SK-N-SH treated with all-trans-retinoic acid at 6 μM for 48 hours (cell line): ENCODE results near the gene NUDT13.

Experiments used
- ATAC-seq: fragments of 200-7000 bp; cut with Tn5 transposase; 3 replicates; pipeline ENCODE4 v1.9.1; 2020; ENCODE audit warnings: mild to moderate bottlenecking, moderate library complexity
- ARNTL ChIP-seq: fragments of 450-650 bp; formaldehyde crosslinking; IDR thresholded peaks from 2 replicates; pipeline ENCODE4 v1.5.0; 2020; ENCODE audit warnings: low read depth, mild to moderate bottlenecking, moderate library complexity, borderline replicate concordance
- BACH2 ChIP-seq: fragments of 250-450 bp; sonication (Bioruptor Pico); IDR thresholded peaks from 2 replicates; pipeline ENCODE4 v1.9.0; 2021; ENCODE audit warnings: mild to moderate bottlenecking, borderline replicate concordance
- CSDC2 ChIP-seq: fragments of 250-450 bp; sonication (Bioruptor Pico); IDR thresholded peaks from 2 replicates; pipeline ENCODE4 v1.5.0; 2020; ENCODE audit warnings: mild to moderate bottlenecking, moderate library complexity
- CSRNP3 ChIP-seq: fragments of 250-450 bp; sonication (Bioruptor Pico); IDR thresholded peaks from 2 replicates; pipeline ENCODE4 v1.5.1; 2021; ENCODE audit warnings: mild to moderate bottlenecking, moderate library complexity
- ESRRG ChIP-seq: fragments of 250-450 bp; sonication (Bioruptor Pico); IDR thresholded peaks from 2 replicates; pipeline ENCODE4 v1.6.1; 2021; ENCODE audit warnings: mild to moderate bottlenecking
- GLIS3 ChIP-seq: fragments of 250-450 bp; sonication (Bioruptor Pico); IDR thresholded peaks from 2 replicates; pipeline ENCODE4 v1.5.0; 2020; ENCODE audit warnings: mild to moderate bottlenecking, moderate library complexity
- ISL1 ChIP-seq: fragments of 250-450 bp; sonication (Bioruptor Pico); IDR thresholded peaks from 2 replicates; pipeline ENCODE4 v2.1.2; 2022; ENCODE audit warnings: mild to moderate bottlenecking, moderate library complexity
- OSR1 ChIP-seq: fragments of 250-450 bp; sonication (Bioruptor Pico); IDR thresholded peaks from 2 replicates; pipeline ENCODE4 v1.8.0; 2022; ENCODE audit warnings: moderate library complexity, mild to moderate bottlenecking, inconsistent platforms
- PATZ1 ChIP-seq: fragments of 250-450 bp; sonication (Bioruptor Pico); IDR thresholded peaks from 2 replicates; pipeline ENCODE4 v1.8.0; 2020; ENCODE audit warnings: mild to moderate bottlenecking, moderate library complexity, borderline replicate concordance
- PPARA ChIP-seq: fragments of 250-450 bp; sonication (Bioruptor Pico); IDR thresholded peaks from 2 replicates; pipeline ENCODE4 v1.5.0; 2020; ENCODE audit warnings: mild to moderate bottlenecking, borderline replicate concordance
- RARB ChIP-seq: fragments of 250-450 bp; sonication (Bioruptor Pico); IDR thresholded peaks from 2 replicates; pipeline ENCODE4 v1.8.0; 2021; ENCODE audit warnings: mild to moderate bottlenecking, moderate library complexity
- SNAI2 ChIP-seq: fragments of 250-450 bp; sonication (Bioruptor Pico); IDR thresholded peaks from 2 replicates; pipeline ENCODE4 v1.5.0; 2020; ENCODE audit warnings: mild to moderate bottlenecking, moderate library complexity
- TCF4 ChIP-seq: fragments of 250-450 bp; sonication (Bioruptor Pico); IDR thresholded peaks from 2 replicates; pipeline ENCODE4 v1.8.0; 2021; ENCODE audit warnings: mild to moderate bottlenecking, moderate library complexity, borderline replicate concordance
- TOX ChIP-seq: fragments of 250-450 bp; sonication (Bioruptor Pico); IDR thresholded peaks from 2 replicates; pipeline ENCODE4 v1.8.0; 2021; ENCODE audit warnings: mild to moderate bottlenecking, moderate library complexity, borderline replicate concordance
- ZFP3 ChIP-seq: fragments of 250-450 bp; sonication (Bioruptor Pico); IDR thresholded peaks from 2 replicates; pipeline ENCODE4 v1.5.0; 2020; ENCODE audit warnings: mild to moderate bottlenecking, moderate library complexity
- ZFP30 ChIP-seq: fragments of 450-650 bp; formaldehyde crosslinking; IDR thresholded peaks from 2 replicates; pipeline ENCODE4 v1.5.0; 2022; ENCODE audit warnings: mild to moderate bottlenecking, moderate library complexity
- ZNF70 ChIP-seq: fragments of 450-650 bp; formaldehyde crosslinking; IDR thresholded peaks from 2 replicates; pipeline ENCODE4 v1.5.0; 2020; ENCODE audit warnings: mild to moderate bottlenecking, moderate library complexity
- ZNF8 ChIP-seq: fragments of 450-650 bp; formaldehyde crosslinking; IDR thresholded peaks from 2 replicates; pipeline ENCODE4 v1.5.0; 2020; ENCODE audit warnings: mild to moderate bottlenecking, moderate library complexity
- TF ChIP-seq, protein P1 (sequence below): fragments of 250-450 bp; sonication (Bioruptor Pico); IDR thresholded peaks from 2 replicates; pipeline ENCODE4 v1.5.0; 2020; ENCODE audit warnings: mild to moderate bottlenecking, moderate library complexity
- TF ChIP-seq, protein P2 (sequence below): fragments of 250-450 bp; sonication (Bioruptor Pico); IDR thresholded peaks from 2 replicates; pipeline ENCODE4 v1.8.0; 2021; ENCODE audit warnings: low read depth, mild to moderate bottlenecking, moderate library complexity, borderline replicate concordance

The NUDT13 gene

DNA sequence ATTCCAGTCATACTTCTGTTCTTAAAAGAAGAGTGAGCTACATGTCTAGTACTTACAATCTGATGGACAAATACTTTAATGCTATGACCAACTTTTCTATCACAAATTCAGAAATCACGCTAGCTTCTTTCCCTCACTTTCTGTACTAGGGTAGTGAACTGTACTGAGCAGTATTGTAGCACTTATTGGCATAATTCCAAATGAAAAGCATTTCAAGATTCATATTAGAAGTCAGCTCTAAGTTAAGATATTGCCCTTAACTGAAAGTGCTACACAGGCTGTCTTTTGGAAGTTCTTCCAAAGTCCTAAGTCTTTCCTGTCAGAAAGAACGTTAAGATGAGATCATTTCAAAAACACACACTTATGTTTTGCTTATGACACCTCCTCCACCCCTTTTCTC lies 27.0 kb upstream of the NUDT13 start:
- ATAC-seq, result peak; percentile 54; the same call in 2 of the 3 replicates
- no peak for TF ChIP-seq GLIS3 (CRISPR knock-in tag)

DNA sequence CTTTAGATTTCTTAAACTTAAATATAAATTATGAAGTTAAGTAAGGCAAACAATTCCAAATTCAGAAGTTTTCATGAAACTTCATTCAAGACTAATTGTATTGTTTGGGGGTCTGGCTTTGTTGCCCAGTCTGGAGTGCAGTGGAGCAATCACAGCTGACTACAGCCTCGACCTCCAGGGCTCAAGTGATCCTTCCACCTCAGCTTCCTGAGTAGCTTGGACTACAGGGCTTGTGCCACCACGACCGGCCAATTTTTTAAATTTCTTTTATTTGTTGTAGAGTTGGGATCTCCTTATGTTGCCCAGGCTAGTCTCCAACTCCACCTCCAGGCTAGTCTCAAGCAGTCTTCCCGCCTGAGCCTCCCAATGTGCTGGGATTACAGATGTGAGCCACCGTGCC lies 26.0 kb upstream of the NUDT13 start:
- no peak for ATAC-seq
- TF ChIP-seq RARB (CRISPR knock-in tag), result no peak
- no peak for TF ChIP-seq ZFP30
- TF ChIP-seq, protein P1, sequence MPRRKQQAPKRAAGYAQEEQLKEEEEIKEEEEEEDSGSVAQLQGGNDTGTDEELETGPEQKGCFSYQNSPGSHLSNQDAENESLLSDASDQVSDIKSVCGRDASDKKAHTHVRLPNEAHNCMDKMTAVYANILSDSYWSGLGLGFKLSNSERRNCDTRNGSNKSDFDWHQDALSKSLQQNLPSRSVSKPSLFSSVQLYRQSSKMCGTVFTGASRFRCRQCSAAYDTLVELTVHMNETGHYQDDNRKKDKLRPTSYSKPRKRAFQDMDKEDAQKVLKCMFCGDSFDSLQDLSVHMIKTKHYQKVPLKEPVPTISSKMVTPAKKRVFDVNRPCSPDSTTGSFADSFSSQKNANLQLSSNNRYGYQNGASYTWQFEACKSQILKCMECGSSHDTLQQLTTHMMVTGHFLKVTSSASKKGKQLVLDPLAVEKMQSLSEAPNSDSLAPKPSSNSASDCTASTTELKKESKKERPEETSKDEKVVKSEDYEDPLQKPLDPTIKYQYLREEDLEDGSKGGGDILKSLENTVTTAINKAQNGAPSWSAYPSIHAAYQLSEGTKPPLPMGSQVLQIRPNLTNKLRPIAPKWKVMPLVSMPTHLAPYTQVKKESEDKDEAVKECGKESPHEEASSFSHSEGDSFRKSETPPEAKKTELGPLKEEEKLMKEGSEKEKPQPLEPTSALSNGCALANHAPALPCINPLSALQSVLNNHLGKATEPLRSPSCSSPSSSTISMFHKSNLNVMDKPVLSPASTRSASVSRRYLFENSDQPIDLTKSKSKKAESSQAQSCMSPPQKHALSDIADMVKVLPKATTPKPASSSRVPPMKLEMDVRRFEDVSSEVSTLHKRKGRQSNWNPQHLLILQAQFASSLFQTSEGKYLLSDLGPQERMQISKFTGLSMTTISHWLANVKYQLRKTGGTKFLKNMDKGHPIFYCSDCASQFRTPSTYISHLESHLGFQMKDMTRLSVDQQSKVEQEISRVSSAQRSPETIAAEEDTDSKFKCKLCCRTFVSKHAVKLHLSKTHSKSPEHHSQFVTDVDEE, result no peak
- TF ChIP-seq SNAI2 (CRISPR knock-in tag), result no peak
- TF ChIP-seq ISL1 (CRISPR knock-in tag), result no peak
- no peak for TF ChIP-seq OSR1 (CRISPR knock-in tag)
- TF ChIP-seq PATZ1 (CRISPR knock-in tag), result no peak
- TF ChIP-seq CSDC2 (CRISPR knock-in tag), result no peak
- no peak for TF ChIP-seq ARNTL (CRISPR knock-in tag)
- TF ChIP-seq ZNF70, result no peak
- no peak for TF ChIP-seq CSRNP3 (CRISPR knock-in tag)
- TF ChIP-seq TOX (CRISPR knock-in tag), result no peak
- TF ChIP-seq ZFP3 (CRISPR knock-in tag), result no peak
- no peak for TF ChIP-seq ESRRG (CRISPR knock-in tag)
- no peak for TF ChIP-seq PPARA (CRISPR knock-in tag)

DNA sequence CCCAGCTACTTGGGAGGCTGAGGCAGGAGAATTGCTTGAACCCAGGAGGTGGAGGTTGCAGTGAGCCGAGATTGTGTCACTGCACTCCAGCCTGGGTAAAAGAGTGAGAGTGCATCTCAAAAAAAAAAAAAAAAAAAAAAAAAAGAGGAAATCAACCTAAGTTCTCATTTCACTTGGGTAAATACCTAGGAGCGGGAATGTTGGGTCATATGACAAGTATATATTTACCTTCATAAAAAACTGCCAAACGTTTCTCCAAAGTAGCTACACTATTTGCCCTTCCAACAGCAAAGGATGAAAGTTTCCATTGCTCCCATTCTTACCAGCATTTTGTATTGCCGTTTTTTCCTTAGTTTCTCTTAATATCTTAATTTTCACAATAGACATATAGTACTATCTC lies 23.4 kb upstream of the NUDT13 start:
- no peak for TF ChIP-seq SNAI2 (CRISPR knock-in tag)
- TF ChIP-seq BACH2, result no peak
- TF ChIP-seq TCF4 (CRISPR knock-in tag), result no peak
- TF ChIP-seq, protein P2, sequence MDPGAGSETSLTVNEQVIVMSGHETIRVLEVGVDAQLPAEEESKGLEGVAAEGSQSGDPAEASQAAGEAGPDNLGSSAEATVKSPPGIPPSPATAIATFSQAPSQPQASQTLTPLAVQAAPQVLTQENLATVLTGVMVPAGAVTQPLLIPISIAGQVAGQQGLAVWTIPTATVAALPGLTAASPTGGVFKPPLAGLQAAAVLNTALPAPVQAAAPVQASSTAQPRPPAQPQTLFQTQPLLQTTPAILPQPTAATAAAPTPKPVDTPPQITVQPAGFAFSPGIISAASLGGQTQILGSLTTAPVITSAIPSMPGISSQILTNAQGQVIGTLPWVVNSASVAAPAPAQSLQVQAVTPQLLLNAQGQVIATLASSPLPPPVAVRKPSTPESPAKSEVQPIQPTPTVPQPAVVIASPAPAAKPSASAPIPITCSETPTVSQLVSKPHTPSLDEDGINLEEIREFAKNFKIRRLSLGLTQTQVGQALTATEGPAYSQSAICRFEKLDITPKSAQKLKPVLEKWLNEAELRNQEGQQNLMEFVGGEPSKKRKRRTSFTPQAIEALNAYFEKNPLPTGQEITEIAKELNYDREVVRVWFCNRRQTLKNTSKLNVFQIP (CRISPR knock-in tag), result no peak
- TF ChIP-seq GLIS3 (CRISPR knock-in tag), result no peak
- no peak for TF ChIP-seq RARB (CRISPR knock-in tag)
- TF ChIP-seq, protein P1, result no peak
- TF ChIP-seq OSR1 (CRISPR knock-in tag), result no peak
- no peak for TF ChIP-seq ZNF8 (CRISPR knock-in tag)
- TF ChIP-seq ZFP30, result no peak
- TF ChIP-seq CSRNP3 (CRISPR knock-in tag), result no peak
- TF ChIP-seq ESRRG (CRISPR knock-in tag), result no peak
- no peak for ATAC-seq
